Breast epithelium (tissue), 3 donors: Measurements from ENCODE around the gene C16orf96.

Experiments
- CTCF ChIP-seq, 3 donors: fragments of 450-650 bp; IDR thresholded peaks; one replicate each; pipeline ENCODE4 v1.5.1; 2016 to 2017; ENCODE audit warnings: antibody characterized with exemption in 3 of 3, mild to moderate bottlenecking in 3 of 3, moderate library complexity in 3 of 3
- POLR2AphosphoS5 ChIP-seq, 3 donors: sonication (generic); formaldehyde crosslinking; IDR thresholded peaks; one replicate each; pipeline ENCODE4 v1.6.1; 2017; ENCODE audit warnings: antibody characterized with exemption in 3 of 3

GRCh38 chr16:4626396-4626795 is 70.3 kb downstream of the C16orf96 start:
- TF ChIP-seq POLR2AphosphoS5 (IDR thresholded peaks at IDR 0.05), result no peak
- TF ChIP-seq CTCF (IDR thresholded peaks at IDR 0.05), result no peak
